ENCODE data around the gene TBC1D17. TPM values are rescaled to one million over a fixed set of nuclear protein-coding genes. Genes with fewer than 3 reads are reported as not detected.

The TBC1D17 gene
- total RNA-seq, 5 donors from 2014 or later (not counting 1 experiment from before 2014, with no cell fraction given), result 46.5 to 102 (median 88.6) TPM

GRCh38 chr19:49846408-49846807, 31.1 kb upstream of the TBC1D17 start:
- no peak overlapping the region for H3K4me3 Mint-ChIP-seq
- Histone ChIP-seq H3K9me3 (no peaks in the 10 kb centered on the region), H3K27ac (ENCODE audit: low read length) (no peak overlapping the region), H3K36me3 (ENCODE audit: control insufficient read depth in 2 of 2, extremely low read depth in 1 of 2, insufficient read depth in 1 of 2, low read length in 1 of 2) (no peaks in the 10 kb centered on the region), H3K4me3 (ENCODE audit: control insufficient read depth in 1 of 2, extremely low read depth in 1 of 2, low read length in 1 of 2) (no peak overlapping the region), H3K27me3 (replicated peaks in 1 of 2; ENCODE audit: control insufficient read depth in 2 of 2, extremely low read depth in 1 of 2, insufficient read depth in 2 of 2, low read length in 1 of 2) (no peaks in the 10 kb centered on the region), H3K4me1 (ENCODE audit: control insufficient read depth in 1 of 2, extremely low read depth in 1 of 2, insufficient read depth in 2 of 2, low read length in 2 of 2) (peaks cover 0 to 14% of the 10 kb centered on the region in 2 experiments)
- peaks cover 4% of the 10 kb centered on the region for H3K36me3 Mint-ChIP-seq
- ChIA-PET POLR2A (no interaction called here), CTCF (no interaction called here)
- H3K9me3 Mint-ChIP-seq, result peaks cover 0 to 5% (median 5%) of the 10 kb centered on the region in 3 donors
- DNase-seq, result no peak
- no peak for ATAC-seq (replicated peaks in 1 of 4)
- H3K27ac Mint-ChIP-seq, result no peak overlapping the region
- no peaks in the 10 kb centered on the region for H3K27me3 Mint-ChIP-seq
- peaks cover 21 to 25% (median 22%) of the 10 kb centered on the region in 3 donors for H3K4me1 Mint-ChIP-seq
- no CpG with 5 or more reads among the region's 5 CpGs for WGBS (ENCODE audit: insufficient coverage)

DNA sequence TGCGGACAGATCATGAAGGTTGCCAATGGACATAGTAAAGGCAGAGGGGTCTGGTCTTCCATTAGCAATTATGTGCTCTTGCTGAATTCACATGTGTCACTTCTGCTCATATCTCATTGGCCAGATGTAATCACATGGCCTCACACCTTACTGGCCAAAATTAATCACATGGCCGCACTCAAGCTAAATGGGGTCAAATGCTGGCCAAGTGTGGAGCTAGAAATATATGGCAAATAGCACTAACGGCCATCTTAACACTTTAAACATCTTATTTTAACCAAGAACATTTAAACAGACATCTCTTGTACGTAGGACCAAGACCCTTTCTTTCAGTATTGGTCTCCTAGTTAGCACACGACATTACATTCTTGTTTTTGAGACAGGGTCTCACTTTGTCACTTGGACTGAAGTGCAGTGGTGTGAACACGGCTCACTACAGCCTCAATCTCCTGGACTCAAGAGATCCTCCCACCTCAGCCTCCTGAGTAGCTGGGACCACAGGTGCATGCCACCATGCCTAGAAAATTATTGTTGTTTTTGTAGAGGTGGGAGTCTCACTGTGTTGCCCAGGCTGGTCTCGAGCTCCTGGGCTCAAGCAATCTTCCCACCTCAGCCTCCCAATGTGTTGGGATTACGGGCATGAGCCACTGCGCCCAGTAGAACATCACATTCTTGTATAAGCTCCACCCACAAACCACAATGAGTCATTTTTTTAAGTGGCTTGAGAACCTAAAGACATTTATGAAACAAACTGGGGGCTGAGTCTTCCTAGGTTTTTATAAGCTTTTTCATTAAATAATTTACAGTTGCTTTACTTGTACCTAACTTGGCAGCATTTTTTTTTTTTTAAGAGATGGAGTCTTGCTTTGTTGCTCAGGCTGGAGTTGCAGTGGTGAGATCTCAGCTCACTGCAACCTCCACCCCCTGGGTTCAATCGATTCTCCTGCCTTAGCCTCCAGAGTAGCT, 29.5 kb upstream of the TBC1D17 start:
- H3K4me3 Mint-ChIP-seq, result peak overlapping the region in 1 of 3 donors; percentile 13
- DNase-seq, result peak in 1 of 35 experiments; percentile 56

DNA sequence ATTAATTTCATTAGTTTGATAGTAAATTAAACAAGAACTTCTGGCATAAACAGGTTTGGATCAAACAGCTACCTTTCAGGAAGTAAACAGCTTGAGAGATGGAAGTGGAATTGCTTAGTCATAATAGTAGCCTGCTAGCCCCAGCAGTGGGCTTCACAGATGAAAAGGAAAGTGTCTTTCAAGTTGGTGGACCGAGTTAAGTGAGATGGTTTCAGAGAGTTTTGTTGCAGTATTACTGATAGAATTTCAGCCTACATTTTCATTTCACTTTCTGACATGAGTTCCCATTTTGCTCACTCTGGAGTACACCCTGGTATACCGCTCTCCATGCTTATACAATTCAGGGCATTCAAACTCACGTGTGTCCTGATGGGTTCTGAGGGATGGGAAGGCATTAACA, 28.6 kb upstream of the TBC1D17 start:
- Histone ChIP-seq H3K36me3 (ENCODE audit: control insufficient read depth in 2 of 2, extremely low read depth in 1 of 2, insufficient read depth in 1 of 2, low read length in 1 of 2) (no peaks in the 10 kb centered on the region), H3K27me3 (replicated peaks in 1 of 2; ENCODE audit: control insufficient read depth in 2 of 2, extremely low read depth in 1 of 2, insufficient read depth in 2 of 2, low read length in 1 of 2) (no peaks in the 10 kb centered on the region), H3K4me1 (ENCODE audit: control insufficient read depth in 1 of 2, extremely low read depth in 1 of 2, insufficient read depth in 2 of 2, low read length in 2 of 2) (peaks cover 10 to 37% of the 10 kb centered on the region in 2 experiments), H3K4me3 (ENCODE audit: control insufficient read depth in 1 of 2, extremely low read depth in 1 of 2, low read length in 1 of 2) (no peak overlapping the region), H3K9me3 (no peaks in the 10 kb centered on the region), H3K27ac (ENCODE audit: low read length) (no peak overlapping the region)
- Mint-ChIP-seq H3K27ac (peak overlapping the region; percentile 14 to 34), H3K4me1 (peaks cover 32 to 44% (median 40%) of the 10 kb centered on the region in 3 donors), H3K9me3 (peaks cover 0 to 5% (median 5%) of the 10 kb centered on the region in 3 donors), H3K36me3 (peaks cover 4% of the 10 kb centered on the region), H3K4me3 (peak overlapping the region; percentile 53 to 71 (median 59)), H3K27me3 (no peaks in the 10 kb centered on the region)
- CTCF ChIA-PET, result interaction anchor here in 1 of 2 donors (1.0 kb wide), 1 partner anchor 131 kb away, joined by 3 read pairs; no protein-coding TSS in a partner anchor
- POLR2A ChIA-PET, result interaction anchor here in 1 of 2 donors (0.7 kb wide), 1 partner anchor 19 kb away, joined by 3 read pairs; no protein-coding TSS in a partner anchor
- DNase-seq (no peak), ATAC-seq (replicated peaks in 1 of 4) (no peak)
- 68% methylated on average over 2 of the region's 3 CpGs for WGBS (ENCODE audit: insufficient coverage)

More for the DNA sequence above, 29.5 kb upstream of the TBC1D17 start:
- Mint-ChIP-seq H3K4me1 (peaks cover 32 to 37% (median 33%) of the 10 kb centered on the region in 3 donors), H3K9me3 (peaks cover 0 to 5% (median 5%) of the 10 kb centered on the region in 3 donors), H3K36me3 (peaks cover 4% of the 10 kb centered on the region), H3K27me3 (no peaks in the 10 kb centered on the region), H3K27ac (peak overlapping the region in 1 of 2 donors; percentile 46)
- POLR2A ChIA-PET, result interaction anchor here in 1 of 2 donors (0.7 kb wide), 1 partner anchor 20 kb away, joined by 3 read pairs; no protein-coding TSS in a partner anchor
- Histone ChIP-seq H3K27ac (ENCODE audit: low read length) (no peak overlapping the region), H3K27me3 (replicated peaks in 1 of 2; ENCODE audit: control insufficient read depth in 2 of 2, extremely low read depth in 1 of 2, insufficient read depth in 2 of 2, low read length in 1 of 2) (no peaks in the 10 kb centered on the region), H3K4me1 (ENCODE audit: control insufficient read depth in 1 of 2, extremely low read depth in 1 of 2, insufficient read depth in 2 of 2, low read length in 2 of 2) (peaks cover 10 to 28% of the 10 kb centered on the region in 2 experiments), H3K4me3 (ENCODE audit: control insufficient read depth in 1 of 2, extremely low read depth in 1 of 2, low read length in 1 of 2) (no peak overlapping the region), H3K9me3 (no peaks in the 10 kb centered on the region), H3K36me3 (ENCODE audit: control insufficient read depth in 2 of 2, extremely low read depth in 1 of 2, insufficient read depth in 1 of 2, low read length in 1 of 2) (no peaks in the 10 kb centered on the region)
- no peak for ATAC-seq (replicated peaks in 1 of 4)
- CTCF ChIA-PET, result interaction anchor here (0.6 to 1.0 kb wide), 4 partner anchors 27 to 1700 kb away, joined by 3 to 4 read pairs (median 3); no protein-coding TSS in a partner anchor
- WGBS (ENCODE audit: insufficient coverage), result 94% methylated on average over 3 of the region's 10 CpGs

GRCh38 chr19:49849433-49850220, 27.9 kb upstream of the TBC1D17 start:
- Histone ChIP-seq H3K27ac (ENCODE audit: low read length) (no peak overlapping the region), H3K36me3 (ENCODE audit: control insufficient read depth in 2 of 2, extremely low read depth in 1 of 2, insufficient read depth in 1 of 2, low read length in 1 of 2) (peaks cover 0 to 5% of the 10 kb centered on the region in 2 donors), H3K4me1 (ENCODE audit: control insufficient read depth in 1 of 2, extremely low read depth in 1 of 2, insufficient read depth in 2 of 2, low read length in 2 of 2) (peaks cover 10 to 37% of the 10 kb centered on the region in 2 experiments), H3K27me3 (replicated peaks in 1 of 2; ENCODE audit: control insufficient read depth in 2 of 2, extremely low read depth in 1 of 2, insufficient read depth in 2 of 2, low read length in 1 of 2) (no peaks in the 10 kb centered on the region), H3K9me3 (no peaks in the 10 kb centered on the region), H3K4me3 (ENCODE audit: control insufficient read depth in 1 of 2, extremely low read depth in 1 of 2, low read length in 1 of 2) (no peak overlapping the region)
- H3K36me3 Mint-ChIP-seq, result peaks cover 4% of the 10 kb centered on the region
- DNase-seq, result no peak
- ATAC-seq (replicated peaks in 1 of 4), result no peak
- peak overlapping the region; percentile 91 to 96 for H3K27ac Mint-ChIP-seq
- H3K4me3 Mint-ChIP-seq, result peak overlapping the region; percentile 86 to 91 (median 88)
- H3K4me1 Mint-ChIP-seq, result peaks cover 32 to 44% (median 40%) of the 10 kb centered on the region in 3 donors
- peaks cover 0 to 5% (median 5%) of the 10 kb centered on the region in 3 donors for H3K9me3 Mint-ChIP-seq
- no peaks in the 10 kb centered on the region for H3K27me3 Mint-ChIP-seq
- POLR2A ChIA-PET, result interaction anchor here (0.6 to 1.3 kb wide), 3 partner anchors 20 to 32 kb away, joined by 3 to 6 read pairs (median 4); partner anchors contain the start of gene MED25 (in 2 of the 2)
- CTCF ChIA-PET, result no interaction called here
- WGBS (ENCODE audit: insufficient coverage), result 92% methylated on average over 15 of the region's 15 CpGs

DNA sequence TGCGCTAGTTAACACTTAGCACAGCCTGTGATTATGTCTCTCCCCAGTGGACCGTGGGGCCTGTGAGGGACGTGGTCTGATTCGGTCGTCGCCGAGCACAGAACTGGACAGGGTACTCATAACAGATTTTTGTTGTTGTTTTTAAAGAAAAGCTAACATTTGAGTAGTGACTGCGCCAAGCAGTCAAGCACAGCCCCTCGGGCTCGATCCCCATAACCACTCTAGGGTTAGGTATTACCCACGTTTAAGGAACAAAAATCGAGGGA, 27.3 kb upstream of the TBC1D17 start:
- Mint-ChIP-seq H3K27me3 (no peaks in the 10 kb centered on the region), H3K36me3 (peaks cover 4% of the 10 kb centered on the region), H3K27ac (peak overlapping the region; percentile 91 to 96), H3K9me3 (peaks cover 0 to 5% (median 5%) of the 10 kb centered on the region in 3 donors), H3K4me1 (peaks cover 32 to 44% (median 40%) of the 10 kb centered on the region in 3 donors), H3K4me3 (peak overlapping the region; percentile 86 to 91 (median 88))
- Histone ChIP-seq H3K9me3 (no peaks in the 10 kb centered on the region), H3K27ac (ENCODE audit: low read length) (peak overlapping the region; percentile 99), H3K36me3 (ENCODE audit: control insufficient read depth in 2 of 2, extremely low read depth in 1 of 2, insufficient read depth in 1 of 2, low read length in 1 of 2) (peaks cover 2 to 5% of the 10 kb centered on the region in 2 donors), H3K4me3 (ENCODE audit: control insufficient read depth in 1 of 2, extremely low read depth in 1 of 2, low read length in 1 of 2) (peak overlapping the region; percentile 78 to 99), H3K27me3 (replicated peaks in 1 of 2; ENCODE audit: control insufficient read depth in 2 of 2, extremely low read depth in 1 of 2, insufficient read depth in 2 of 2, low read length in 1 of 2) (no peaks in the 10 kb centered on the region), H3K4me1 (ENCODE audit: control insufficient read depth in 1 of 2, extremely low read depth in 1 of 2, insufficient read depth in 2 of 2, low read length in 2 of 2) (peaks cover 10 to 37% of the 10 kb centered on the region in 2 experiments)
- 68% methylated on average over 8 of the region's 12 CpGs for WGBS (ENCODE audit: insufficient coverage)
- DNase-seq (no peak), ATAC-seq (replicated peaks in 1 of 4) (no peak)
- ChIA-PET CTCF (interaction anchor here in 1 of 2 donors (0.6 to 1.1 kb wide), 4 partner anchors 19 to 857 kb away, joined by 3 to 4 read pairs (median 4); partner anchors contain the start of genes FUZ, GYS1 and RUVBL2), POLR2A (interaction anchor here (1.0 to 1.3 kb wide), 3 partner anchors 19 to 32 kb away, joined by 3 to 6 read pairs (median 4); partner anchors contain the start of gene MED25 (in 1 of the 2))
